ENCODE data around the gene FAM118A. TPM values are rescaled to one million over a fixed set of nuclear protein-coding genes. Genes with fewer than 3 reads are reported as not detected.
A peak's percentile ranks its signal among the peaks of the same experiment; 100 is the strongest.

The FAM118A gene
- total and polyA plus RNA-seq, 8 donors: 12.0 to 747 (median 53.7) TPM

DNA sequence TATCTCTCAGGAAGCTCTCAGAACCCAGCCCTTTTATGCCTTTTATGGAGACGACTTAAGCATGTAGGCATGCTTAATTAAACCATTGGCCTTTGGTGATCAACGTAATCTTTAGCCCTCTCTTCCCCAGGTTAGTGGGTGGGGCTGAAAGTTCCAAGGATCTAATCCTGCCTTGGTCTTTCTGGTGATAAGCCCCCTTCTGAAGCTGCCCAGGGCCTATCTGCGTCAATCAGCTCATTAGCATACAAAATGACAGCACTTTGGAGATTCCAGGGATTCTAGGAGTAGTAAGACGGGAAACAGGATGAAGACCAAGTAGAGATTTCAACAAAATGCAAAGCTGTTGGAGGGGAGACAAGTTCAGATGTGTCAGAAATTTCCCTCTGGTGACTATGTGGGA lies 3.1 kb downstream of the FAM118A start:
- intact Hi-C loops (cut with DNase I; ENCODE audit: low total_unique reads): no loop called here
- Histone ChIP-seq H3K36me3 (peaks cover 0 to 9% (median 0%) of the 10 kb centered on the region in 4 donors), H3K4me3 (no peak overlapping the region), H3K27me3 (no peaks in the 10 kb centered on the region), H3K27ac (peak overlapping the region in 4 of 5 donors; percentile 35 to 78 (median 74)), H3K4me1 (peaks cover 40 to 81% (median 60%) of the 10 kb centered on the region in 4 donors), H3K9me3 (no peaks in the 10 kb centered on the region)
- no peak for DNase-seq
- TF ChIP-seq, protein P1, sequence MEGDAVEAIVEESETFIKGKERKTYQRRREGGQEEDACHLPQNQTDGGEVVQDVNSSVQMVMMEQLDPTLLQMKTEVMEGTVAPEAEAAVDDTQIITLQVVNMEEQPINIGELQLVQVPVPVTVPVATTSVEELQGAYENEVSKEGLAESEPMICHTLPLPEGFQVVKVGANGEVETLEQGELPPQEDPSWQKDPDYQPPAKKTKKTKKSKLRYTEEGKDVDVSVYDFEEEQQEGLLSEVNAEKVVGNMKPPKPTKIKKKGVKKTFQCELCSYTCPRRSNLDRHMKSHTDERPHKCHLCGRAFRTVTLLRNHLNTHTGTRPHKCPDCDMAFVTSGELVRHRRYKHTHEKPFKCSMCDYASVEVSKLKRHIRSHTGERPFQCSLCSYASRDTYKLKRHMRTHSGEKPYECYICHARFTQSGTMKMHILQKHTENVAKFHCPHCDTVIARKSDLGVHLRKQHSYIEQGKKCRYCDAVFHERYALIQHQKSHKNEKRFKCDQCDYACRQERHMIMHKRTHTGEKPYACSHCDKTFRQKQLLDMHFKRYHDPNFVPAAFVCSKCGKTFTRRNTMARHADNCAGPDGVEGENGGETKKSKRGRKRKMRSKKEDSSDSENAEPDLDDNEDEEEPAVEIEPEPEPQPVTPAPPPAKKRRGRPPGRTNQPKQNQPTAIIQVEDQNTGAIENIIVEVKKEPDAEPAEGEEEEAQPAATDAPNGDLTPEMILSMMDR (IDR thresholded peaks at IDR 0.05): no peak
- TF ChIP-seq EP300 (IDR thresholded peaks at IDR 0.05): no peak
- no peak for TF ChIP-seq POLR2AphosphoS5 (IDR thresholded peaks at IDR 0.05)
- TF ChIP-seq POLR2A (IDR thresholded peaks at IDR 0.05): no peak
- 60 to 78% (median 67%) methylated on average over 4 of the region's 4 CpGs for WGBS, 5 donors

DNA sequence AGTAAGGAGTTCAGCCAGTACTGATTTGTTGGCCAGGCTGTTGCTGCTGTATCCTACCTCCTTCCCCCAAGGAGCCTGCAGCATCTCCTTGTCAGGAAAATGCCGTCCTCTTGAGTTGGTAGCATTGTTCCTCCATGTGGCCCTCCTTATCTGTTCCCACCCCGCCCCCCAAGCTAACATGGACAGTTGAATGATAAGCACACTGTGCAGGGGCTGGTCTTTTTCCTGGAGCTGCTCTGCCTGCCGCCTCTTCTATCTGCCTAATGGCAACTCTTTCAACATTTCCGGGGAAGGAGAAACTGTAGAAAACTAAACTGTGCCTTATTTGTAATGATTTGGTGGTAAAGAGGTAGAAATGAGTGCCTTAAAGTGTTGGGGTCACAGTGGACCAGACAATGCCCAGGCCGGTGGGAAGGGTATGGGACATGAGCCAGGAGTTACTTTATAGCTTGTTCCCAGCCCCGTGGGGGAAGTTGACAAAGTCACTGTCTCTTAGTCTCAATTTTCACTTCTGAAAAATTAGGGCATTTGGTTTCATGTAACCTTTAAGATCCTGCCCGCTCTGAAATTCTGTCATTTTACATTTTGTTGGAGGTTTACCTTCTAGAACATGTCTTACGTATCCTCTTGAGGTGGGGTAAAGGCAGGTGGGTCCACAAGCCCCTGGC lies 4.5 kb downstream of the FAM118A start:
- peak overlapping the region; percentile 69 to 80 (median 76) for H3K27ac ChIP-seq
- no peak for DNase-seq
- H3K36me3 ChIP-seq: peaks cover 0 to 9% (median 0%) of the 10 kb centered on the region in 4 donors
- intact Hi-C loops (cut with DNase I; ENCODE audit: low total_unique reads): no loop called here
- WGBS, 5 donors: 27 to 50% (median 43%) methylated on average over 8 of the region's 8 CpGs
- H3K4me1 ChIP-seq: peaks cover 47 to 88% (median 68%) of the 10 kb centered on the region in 4 donors
- H3K9me3 ChIP-seq: no peaks in the 10 kb centered on the region
- H3K4me3 ChIP-seq: peak overlapping the region in 1 of 4 donors; percentile 6
- TF ChIP-seq POLR2A (IDR thresholded peaks at IDR 0.05) (no peak), EP300 (IDR thresholded peaks at IDR 0.05) (no peak)
- TF ChIP-seq, protein P1 (IDR thresholded peaks at IDR 0.05): no peak
- H3K27me3 ChIP-seq: no peaks in the 10 kb centered on the region

DNA sequence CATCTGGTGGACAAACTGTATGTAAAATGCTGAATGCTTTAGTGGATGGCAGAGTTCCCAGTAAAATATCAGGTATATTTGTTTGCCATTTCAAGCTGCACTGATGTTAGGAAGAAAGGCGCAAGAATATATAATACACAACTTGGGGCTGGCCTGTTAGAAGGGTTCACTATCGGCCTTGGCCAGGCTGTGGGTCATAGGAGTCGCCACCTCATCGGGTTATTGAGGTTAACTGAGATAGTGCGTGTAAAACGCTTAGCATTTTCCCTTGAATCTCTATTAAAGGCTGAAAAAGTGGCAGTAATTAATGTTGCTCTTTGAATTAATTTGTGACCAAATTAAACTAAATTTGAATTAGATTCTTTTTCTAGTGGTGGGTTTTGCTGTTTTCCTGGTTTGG lies 5.1 kb downstream of the FAM118A start:
- Histone ChIP-seq H3K27me3 (no peaks in the 10 kb centered on the region), H3K4me1 (peaks cover 48 to 92% (median 70%) of the 10 kb centered on the region in 4 donors), H3K4me3 (no peak overlapping the region), H3K36me3 (peaks cover 0 to 9% (median 0%) of the 10 kb centered on the region in 4 donors), H3K27ac (peak overlapping the region; percentile 69 to 80 (median 76)), H3K9me3 (no peaks in the 10 kb centered on the region)
- no peak for DNase-seq
- TF ChIP-seq POLR2AphosphoS5 (IDR thresholded peaks at IDR 0.05) (no peak), POLR2A (IDR thresholded peaks at IDR 0.05) (no peak), EP300 (IDR thresholded peaks at IDR 0.05) (no peak)
- TF ChIP-seq, protein P1 (IDR thresholded peaks at IDR 0.05): no peak
- intact Hi-C loops (cut with DNase I; ENCODE audit: low total_unique reads): no loop called here
- 33 to 64% (median 59%) methylated on average over 6 of the region's 6 CpGs for WGBS, 5 donors

DNA sequence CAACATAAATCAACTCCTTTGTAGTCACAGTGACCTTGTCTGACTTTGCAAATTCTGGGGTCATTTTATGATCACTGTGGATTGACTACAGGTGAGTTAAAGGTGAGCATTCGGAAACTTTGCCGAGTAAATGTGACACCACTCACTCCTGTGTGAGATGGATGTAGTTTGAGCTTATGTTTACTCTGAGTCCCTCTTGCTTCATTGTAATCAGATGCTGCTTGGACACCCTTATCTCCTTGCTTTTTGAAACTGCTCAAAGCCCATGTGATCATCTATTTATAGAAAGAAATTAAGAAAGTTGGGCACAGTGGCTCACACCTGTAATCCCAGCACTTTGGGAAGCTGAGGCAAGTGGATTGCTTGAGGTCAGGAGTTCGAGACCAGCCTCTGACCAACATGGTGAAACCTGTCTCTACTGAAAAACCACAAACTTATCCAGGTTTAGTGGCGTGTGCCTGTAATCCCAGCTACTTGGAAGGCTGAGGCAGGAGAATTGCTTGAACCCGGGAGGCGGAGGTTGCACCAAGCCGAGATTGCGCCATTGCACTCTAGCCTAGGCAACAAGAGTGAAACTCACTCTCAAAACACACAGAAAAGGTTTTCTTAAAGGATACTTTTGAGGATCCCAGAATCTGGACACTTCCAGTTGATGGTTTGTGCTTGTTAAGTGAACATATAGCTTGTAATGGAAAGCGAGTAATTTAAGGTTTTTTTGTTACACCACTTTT lies 7.2 kb downstream of the FAM118A start:
- 74 to 89% (median 85%) methylated on average over 9 of the region's 9 CpGs for WGBS, 5 donors
- intact Hi-C loops (cut with DNase I; ENCODE audit: low total_unique reads): no loop called here
- H3K4me1 ChIP-seq: peaks cover 30 to 92% (median 60%) of the 10 kb centered on the region in 4 donors
- H3K27ac ChIP-seq: peak overlapping the region; percentile 20 to 91 (median 82)
- no peak for TF ChIP-seq POLR2AphosphoS5 (IDR thresholded peaks at IDR 0.05)
- TF ChIP-seq, protein P1 (IDR thresholded peaks at IDR 0.05): no peak
- TF ChIP-seq EP300 (IDR thresholded peaks at IDR 0.05): no peak
- no peaks in the 10 kb centered on the region for H3K27me3 ChIP-seq
- no peak overlapping the region for H3K4me3 ChIP-seq
- DNase-seq: no peak
- H3K36me3 ChIP-seq: peaks cover 0 to 9% (median 0%) of the 10 kb centered on the region in 4 donors
- H3K9me3 ChIP-seq: no peaks in the 10 kb centered on the region

Data from stomach (tissue), 9 donors.